Lung (tissue), 12 donors: ENCODE measurements around the gene PTDSS2. TPM values are rescaled to one million over a fixed set of nuclear protein-coding genes. Genes with fewer than 3 reads are reported as not detected.
A peak's percentile ranks its signal among the peaks of the same experiment; 100 is the strongest.

Experiments used
- ATAC-seq: fragments of 200-7000 bp; cut with Tn5 transposase; one replicate; pipeline ENCODE4 v1.9.1; 2020; ENCODE audit warnings: moderate number of reproducible peaks; ENCODE audit not compliant: insufficient read depth, low FRiP score
- DNase-seq, 3 donors: peaks; one replicate each; pipeline ENCODE4 v3.0.0-alpha.2; 2013 to 2017
- H3K27ac ChIP-seq, 2 donors: one replicate each; pipeline ENCODE4 v1.5.1; 2013; ENCODE audit warnings: mild to moderate bottlenecking in 2 of 2, moderate library complexity in 2 of 2, control low read depth in 1 of 2, inconsistent platforms in 1 of 2, low read depth in 1 of 2, low read length in 1 of 2
- H3K27me3 ChIP-seq, 3 donors: one replicate each; pipeline ENCODE4 v1.5.1; 2013; ENCODE audit warnings: low read length in 2 of 3; ENCODE audit not compliant: control insufficient read depth in 3 of 3, insufficient read depth in 3 of 3
- H3K36me3 ChIP-seq, 4 donors: one replicate each; pipeline ENCODE4 v1.5.1; 2013; ENCODE audit warnings: low read length in 4 of 4, mild to moderate bottlenecking in 1 of 4, moderate library complexity in 1 of 4; ENCODE audit not compliant: control insufficient read depth in 4 of 4, insufficient read depth in 4 of 4
- H3K4me1 ChIP-seq, 5 donors: one replicate each; pipeline ENCODE4 v1.5.1; 2013; ENCODE audit warnings: low read length in 5 of 5, mild to moderate bottlenecking in 2 of 5, moderate library complexity in 1 of 5; ENCODE audit not compliant: control insufficient read depth in 5 of 5, insufficient read depth in 5 of 5
- H3K4me3 ChIP-seq: one replicate; pipeline ENCODE4 v1.5.1; 2013; ENCODE audit warnings: mild to moderate bottlenecking, control low read depth, moderate library complexity
- H3K9ac ChIP-seq, 2 donors: one replicate each; pipeline ENCODE4 v1.5.1; 2013; ENCODE audit warnings: low read length in 2 of 2, control low read depth in 1 of 2; ENCODE audit not compliant: insufficient read depth in 1 of 2
- H3K9me3 ChIP-seq, 4 donors: one replicate each; pipeline ENCODE4 v1.5.1; 2013; ENCODE audit warnings: low read length in 3 of 4, mild to moderate bottlenecking in 1 of 4, moderate library complexity in 1 of 4; ENCODE audit not compliant: control insufficient read depth in 4 of 4, insufficient read depth in 3 of 4
- WGBS, 2 donors: extraction: QIAGEN DNeasy Blood & Tissue Kit; methylation state at CpG; one replicate each; pipeline ENCODE4 v1.1.7; 2013; 5-methylcytosine and 5-hydroxymethylcytosine counted together
- polyA plus RNA-seq, 2 donors: library from polyadenylated mRNA; stranded (reverse); fragments of 200-250 nt; gene quantifications; one replicate each; pipeline ENCODE4 v1.2.1, GENCODE V29; 2013
- total RNA-seq, 2 donors: library from RNA; depleted of rRNA in 1 of 2; stranded (reverse); fragments of >200 nt in 1 of 2; gene quantifications; one replicate each; pipeline ENCODE4 v1.2.1, GENCODE V29; 2014 to 2021
- TF ChIP-seq, protein P1 (sequence below): IDR thresholded peaks from 2 replicates; pipeline ENCODE4 v1.5.1; 2012; ENCODE audit warnings: mild to moderate bottlenecking; ENCODE audit errors: control extremely low read depth, extremely low read depth
- donor health status: control.
- donor health status: control.
- donor health status: Bipolar disorder and iron deficiency.
- donor health status: healthy.
- donor health status: DM: yes; HTN: yes; CAD: no.

The PTDSS2 gene
- total and polyA plus RNA-seq, 4 donors, result 20.4 to 36.5 (median 28.1) TPM

DNA sequence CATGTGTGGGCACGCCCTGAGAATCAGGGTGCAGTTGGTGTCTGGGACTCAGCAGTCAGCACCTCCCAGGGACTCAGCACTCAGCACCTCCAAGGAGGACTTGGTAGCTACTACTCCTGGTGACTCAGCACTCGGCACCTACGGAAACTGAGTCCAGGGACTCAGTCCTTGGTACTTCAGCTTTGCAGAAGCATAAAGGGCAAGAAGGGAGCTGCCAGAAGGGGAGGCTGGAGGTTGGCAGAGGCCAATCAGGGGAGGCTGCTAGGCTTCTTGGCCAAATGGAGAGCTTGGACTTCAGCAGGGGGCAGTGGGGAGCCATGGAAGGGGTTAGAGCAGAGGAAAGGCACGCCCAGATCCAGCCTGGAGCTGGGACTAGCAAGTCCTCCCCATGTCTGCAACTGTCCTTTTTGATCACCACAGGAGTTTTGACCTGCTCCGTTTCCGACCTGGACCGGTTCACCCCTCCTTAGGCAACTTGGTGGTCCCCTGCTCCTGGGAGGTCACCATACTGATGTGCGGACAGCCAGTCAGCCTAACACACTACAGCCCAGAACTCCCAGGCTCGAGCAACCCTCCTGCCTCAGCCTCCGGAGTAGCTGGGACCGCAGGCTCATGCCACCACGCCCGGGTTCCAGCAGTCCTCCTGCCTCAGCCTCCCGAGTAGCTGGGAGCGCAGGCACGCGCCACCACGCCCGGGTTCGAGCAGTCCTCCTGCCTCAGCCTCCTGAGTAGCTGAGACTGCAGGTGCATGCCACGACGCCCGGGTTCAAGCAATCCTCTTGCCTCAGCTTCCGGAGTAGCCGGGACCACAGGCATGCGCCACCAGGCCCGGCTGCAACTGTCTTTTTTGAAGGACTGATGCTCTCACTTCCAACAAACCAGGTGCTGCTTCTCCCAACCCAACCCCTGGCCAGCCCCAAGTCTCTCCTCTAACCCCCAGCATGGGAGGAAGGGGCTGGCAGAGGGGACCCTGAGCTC is 9.7 kb upstream of the PTDSS2 start:
- H3K27me3 ChIP-seq, result no peaks in the 10 kb centered on the region
- no peaks in the 10 kb centered on the region for H3K36me3 ChIP-seq
- peaks cover 0 to 9% (median 0%) of the 10 kb centered on the region in 5 donors for H3K4me1 ChIP-seq
- H3K9ac ChIP-seq, result no peak overlapping the region
- DNase-seq, result no peak
- no peak overlapping the region for H3K4me3 ChIP-seq
- H3K27ac ChIP-seq, result no peak overlapping the region
- no peak for ATAC-seq
- WGBS, 2 donors, result 89 to 91% methylated on average over 27 of the region's 27 CpGs
- H3K9me3 ChIP-seq, result no peaks in the 10 kb centered on the region
- TF ChIP-seq, protein P1, sequence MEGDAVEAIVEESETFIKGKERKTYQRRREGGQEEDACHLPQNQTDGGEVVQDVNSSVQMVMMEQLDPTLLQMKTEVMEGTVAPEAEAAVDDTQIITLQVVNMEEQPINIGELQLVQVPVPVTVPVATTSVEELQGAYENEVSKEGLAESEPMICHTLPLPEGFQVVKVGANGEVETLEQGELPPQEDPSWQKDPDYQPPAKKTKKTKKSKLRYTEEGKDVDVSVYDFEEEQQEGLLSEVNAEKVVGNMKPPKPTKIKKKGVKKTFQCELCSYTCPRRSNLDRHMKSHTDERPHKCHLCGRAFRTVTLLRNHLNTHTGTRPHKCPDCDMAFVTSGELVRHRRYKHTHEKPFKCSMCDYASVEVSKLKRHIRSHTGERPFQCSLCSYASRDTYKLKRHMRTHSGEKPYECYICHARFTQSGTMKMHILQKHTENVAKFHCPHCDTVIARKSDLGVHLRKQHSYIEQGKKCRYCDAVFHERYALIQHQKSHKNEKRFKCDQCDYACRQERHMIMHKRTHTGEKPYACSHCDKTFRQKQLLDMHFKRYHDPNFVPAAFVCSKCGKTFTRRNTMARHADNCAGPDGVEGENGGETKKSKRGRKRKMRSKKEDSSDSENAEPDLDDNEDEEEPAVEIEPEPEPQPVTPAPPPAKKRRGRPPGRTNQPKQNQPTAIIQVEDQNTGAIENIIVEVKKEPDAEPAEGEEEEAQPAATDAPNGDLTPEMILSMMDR, result no peak

DNA sequence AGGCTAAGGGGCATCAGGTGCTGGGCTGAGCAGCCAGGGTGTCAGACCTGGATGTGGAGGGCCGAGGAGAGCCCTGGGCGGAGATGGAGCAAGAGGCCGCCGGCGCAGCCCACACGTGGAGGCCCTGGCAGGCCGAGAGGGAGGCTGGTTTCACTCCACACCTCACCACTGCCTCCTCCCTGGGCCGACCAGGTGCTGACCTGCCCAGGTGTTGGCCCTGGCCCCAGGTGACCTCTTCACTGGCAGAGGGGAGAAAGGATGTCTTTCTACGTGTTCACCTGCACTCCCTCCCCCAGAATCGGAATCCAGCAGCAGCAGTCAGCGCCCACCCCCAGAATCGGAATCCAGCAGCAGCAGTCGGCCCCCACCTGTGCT is 9.0 kb upstream of the PTDSS2 start:
- ATAC-seq (no peak), DNase-seq (no peak)
- no peaks in the 10 kb centered on the region for H3K36me3 ChIP-seq
- H3K9me3 ChIP-seq, result no peaks in the 10 kb centered on the region
- 57 to 67% methylated on average over 12 to 13 of the region's 13 CpGs for WGBS, 2 donors
- H3K4me3 ChIP-seq, result no peak overlapping the region
- peaks cover 0 to 9% (median 0%) of the 10 kb centered on the region in 5 donors for H3K4me1 ChIP-seq
- no peak overlapping the region for H3K27ac ChIP-seq
- TF ChIP-seq, protein P1, result no peak
- no peak overlapping the region for H3K9ac ChIP-seq
- H3K27me3 ChIP-seq, result no peaks in the 10 kb centered on the region

DNA sequence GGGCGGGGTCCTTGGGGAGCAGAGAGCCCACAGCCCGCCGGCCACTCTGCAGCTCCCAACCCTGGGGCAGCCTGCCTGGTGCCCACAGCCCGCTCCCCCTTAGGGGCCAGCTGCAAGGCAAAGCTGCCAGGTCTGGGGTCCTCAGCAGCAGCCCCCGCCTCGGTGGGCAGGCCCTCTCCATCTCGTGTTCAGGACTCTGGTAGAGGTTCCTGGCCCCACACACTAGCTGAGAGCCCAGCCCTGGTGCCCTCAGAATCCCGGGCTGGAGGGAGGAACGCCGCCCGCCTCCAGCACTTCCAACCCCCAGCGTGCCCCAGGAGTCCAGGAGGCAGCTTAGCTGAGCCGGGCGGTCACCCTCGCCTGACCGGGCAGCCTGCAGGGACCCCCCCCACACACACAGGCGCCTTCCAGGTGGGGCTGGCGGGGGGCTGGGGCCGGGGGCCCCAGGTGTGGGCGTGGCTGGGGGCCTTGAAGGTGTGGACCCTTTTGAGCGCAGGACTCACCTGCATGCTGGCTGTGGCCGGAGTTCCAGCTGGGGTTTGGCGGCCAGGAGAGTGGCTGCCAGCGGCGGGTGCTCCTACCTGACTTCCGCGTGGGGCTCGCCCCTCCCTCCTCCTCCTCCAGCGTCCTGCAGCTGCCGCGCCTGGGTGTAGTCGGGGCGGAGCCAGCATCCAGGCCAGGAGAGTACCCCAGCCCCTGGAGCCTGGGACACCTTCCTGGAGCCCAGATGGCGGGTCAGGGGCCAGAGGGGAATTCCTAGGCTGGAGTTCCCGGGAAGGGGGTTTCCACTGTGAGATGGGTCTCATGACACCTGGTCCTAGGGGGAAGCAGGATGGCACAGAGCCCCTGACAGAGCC is 8.4 kb upstream of the PTDSS2 start, which contains the start of gene ANO9:
ANO9 (minus strand) TSS at position 594 of the 857 bp plus-strand sequence; CDS start at position 509, 85 bp downstream.
- TF ChIP-seq, protein P1, result no peak
- H3K4me1 ChIP-seq, result peaks cover 0 to 9% (median 0%) of the 10 kb centered on the region in 5 donors
- no peaks in the 10 kb centered on the region for H3K27me3 ChIP-seq
- no peak within 1 kb of the TSS for H3K9ac ChIP-seq
- peak; percentile 17 to 50 (median 44) for DNase-seq
- H3K4me3 ChIP-seq, result no peak within 1 kb of the TSS
- H3K36me3 ChIP-seq, result no peaks in the 10 kb centered on the region
- H3K27ac ChIP-seq, result no peak within 1 kb of the TSS
- ATAC-seq, result no peak
- H3K9me3 ChIP-seq, result no peaks in the 10 kb centered on the region
- 13 to 19% methylated on average over 32 to 35 of the region's 35 CpGs for WGBS, 2 donors
